Spleen (tissue), 11 donors: ENCODE measurements around the gene ZMIZ1. TPM values are rescaled to one million over a fixed set of nuclear protein-coding genes. Genes with fewer than 3 reads are reported as not detected.

ENCODE experiments used
- DNase-seq: peaks from one replicate; pipeline ENCODE4 v3.0.0-alpha.2; 2020
- H3K27ac ChIP-seq, 8 donors: fragments of 200-600 bp; sonication (generic) in 7 of 8; 1 replicate in 4 of 8; 2 replicates in 4 of 8; pipeline versions ENCODE4 v1.5.0 to v1.8.0; 2016 to 2021; ENCODE audit warnings: inconsistent platforms in 4 of 8, mild to moderate bottlenecking in 4 of 8, moderate library complexity in 1 of 8
- H3K27me3 ChIP-seq, 7 donors: fragments of 200-600 bp; sonication (generic) in 6 of 7; replicated peaks in 1 of 7; 1 replicate in 4 of 7; 2 replicates in 3 of 7; pipeline versions ENCODE4 v1.5.0 to v1.8.0; 2016 to 2021; ENCODE audit warnings: inconsistent platforms in 3 of 7, mild to moderate bottlenecking in 1 of 7
- H3K36me3 ChIP-seq, 6 donors: fragments of 200-600 bp; sonication (generic) in 5 of 6; 1 replicate in 4 of 6; 2 replicates in 2 of 6; pipeline versions ENCODE4 v1.5.0 to v1.8.0; 2016 to 2021; ENCODE audit warnings: inconsistent platforms in 2 of 6
- H3K4me1 ChIP-seq, 6 donors: fragments of 200-600 bp; sonication (generic) in 5 of 6; 1 replicate in 3 of 6; 2 replicates in 3 of 6; pipeline versions ENCODE4 v1.5.0 to v1.8.0; 2016 to 2021; ENCODE audit warnings: inconsistent platforms in 3 of 6
- H3K4me3 ChIP-seq, 8 donors: fragments of 200-600 bp; sonication (generic) in 7 of 8; 1 replicate in 4 of 8; 2 replicates in 4 of 8; pipeline versions ENCODE4 v1.5.0 to v1.8.0; 2016 to 2021; ENCODE audit warnings: inconsistent platforms in 4 of 8, mild to moderate bottlenecking in 4 of 8, moderate library complexity in 2 of 8
- H3K9me3 ChIP-seq, 8 donors: fragments of 200-600 bp; sonication (generic) in 7 of 8; 1 replicate in 4 of 8; 2 replicates in 4 of 8; pipeline versions ENCODE4 v1.5.0 to v1.8.0; 2016 to 2021; ENCODE audit warnings: inconsistent platforms in 4 of 8
- POLR2A ChIP-seq, 3 donors: fragments of 450-650 bp; IDR thresholded peaks; one replicate each; pipeline ENCODE4 v1.5.1; 2017; ENCODE audit warnings: antibody characterized with exemption in 3 of 3, mild to moderate bottlenecking in 1 of 3
- POLR2AphosphoS5 ChIP-seq, 3 donors: sonication (generic); formaldehyde crosslinking; IDR thresholded peaks; one replicate each; pipeline ENCODE4 v1.5.1; 2017; ENCODE audit warnings: antibody characterized with exemption in 3 of 3
- WGBS, 5 donors: extraction: QIAGEN DNeasy Blood & Tissue Kit in 3 of 5; methylation state at CpG; one replicate each; pipeline versions ENCODE4 v1.1.5 to v1.1.7; 2013 to 2018; 5-methylcytosine and 5-hydroxymethylcytosine counted together
- intact Hi-C: fragments of 100-400 bp; cut with DNase I; formaldehyde crosslinking; loops from one replicate; pipeline ENCODE4 v1.15.0; 2023; ENCODE audit warnings: low total_unique reads
- polyA plus RNA-seq, 3 donors: library from polyadenylated mRNA; stranded (reverse); fragments of 200-250 nt; gene quantifications; one replicate each; pipeline ENCODE4 v1.2.1, GENCODE V29; 2013
- total RNA-seq, 7 donors: library from RNA; depleted of rRNA in 3 of 7; stranded (reverse); fragments of >200 nt in 3 of 7; fragmentation: NEBNext Ultra II Directional in 4 of 7; extraction: Animal tissue kit (Norgen Biotek cat#: 25700) in 4 of 7; gene quantifications; one replicate each; pipeline versions ENCODE4 v1.1.0 to v1.2.1, GENCODE V29; 2016 to 2021
- TF ChIP-seq, protein P1 (sequence below), 11 experiments: fragments of 200-600 bp in 7 of 11; fragments of 450-650 bp in 4 of 11; sonication (generic) in 4 of 11; IDR thresholded peaks in 8 of 11; conservative IDR thresholded peaks in 3 of 11; 1 replicate in 7 of 11; 2 replicates in 4 of 11; pipeline versions ENCODE4 v1.4.0 to v1.8.0; 2016 to 2021; ENCODE audit warnings: antibody characterized with exemption in 11 of 11, inconsistent platforms in 4 of 11, mild to moderate bottlenecking in 1 of 11
- donor health status: healthy with polysubstance abuse.
- donor health status: DM: no; HTN: no; CAD: no; lungs with moderate emphysema.
- donor health status: DM: no; HTN: no; CAD: no.
- donor health status: Bipolar disorder and iron deficiency.
- donor health status: healthy.
- donor health status: DM: no; HTN: no; CAD: no.
- donor health status: DM: yes; HTN: yes; CAD: no.

The ZMIZ1 gene
- total and polyA plus RNA-seq, 10 donors, result 10.7 to 210 (median 125) TPM

DNA sequence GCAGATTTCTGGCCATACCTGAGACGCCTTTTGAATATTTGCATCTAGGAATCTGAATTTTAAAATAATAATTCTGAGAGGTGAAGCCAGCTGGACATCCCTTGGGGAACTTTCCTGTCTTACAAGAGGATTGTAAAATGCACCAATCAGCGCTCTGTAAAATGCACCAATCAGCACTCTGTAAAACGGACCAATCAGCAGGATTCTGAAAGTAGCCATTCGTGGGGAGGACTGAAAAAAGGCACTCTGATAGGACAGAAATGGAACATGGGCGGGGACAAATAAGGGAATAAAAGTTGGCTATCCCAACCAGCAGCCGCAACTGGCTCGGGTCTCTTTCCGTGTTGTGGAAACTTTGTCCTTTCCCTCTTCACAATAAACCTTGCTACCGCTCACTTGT lies 288.4 kb downstream of the ZMIZ1 start:
- intact Hi-C loops, result no loop called here
- H3K27ac ChIP-seq, result no peak overlapping the region
- 87 to 91% (median 89%) methylated on average over 9 of the region's 9 CpGs for WGBS, 5 donors
- peaks cover 3 to 69% (median 40%) of the 10 kb centered on the region in 6 donors for H3K4me1 ChIP-seq
- peak; percentile 41 for DNase-seq
- H3K27me3 ChIP-seq, result no peaks in the 10 kb centered on the region
- H3K9me3 ChIP-seq, result no peaks in the 10 kb centered on the region
- H3K4me3 ChIP-seq, result no peak overlapping the region
- no peak for TF ChIP-seq POLR2AphosphoS5 (IDR thresholded peaks at IDR 0.05)
- TF ChIP-seq, protein P1, sequence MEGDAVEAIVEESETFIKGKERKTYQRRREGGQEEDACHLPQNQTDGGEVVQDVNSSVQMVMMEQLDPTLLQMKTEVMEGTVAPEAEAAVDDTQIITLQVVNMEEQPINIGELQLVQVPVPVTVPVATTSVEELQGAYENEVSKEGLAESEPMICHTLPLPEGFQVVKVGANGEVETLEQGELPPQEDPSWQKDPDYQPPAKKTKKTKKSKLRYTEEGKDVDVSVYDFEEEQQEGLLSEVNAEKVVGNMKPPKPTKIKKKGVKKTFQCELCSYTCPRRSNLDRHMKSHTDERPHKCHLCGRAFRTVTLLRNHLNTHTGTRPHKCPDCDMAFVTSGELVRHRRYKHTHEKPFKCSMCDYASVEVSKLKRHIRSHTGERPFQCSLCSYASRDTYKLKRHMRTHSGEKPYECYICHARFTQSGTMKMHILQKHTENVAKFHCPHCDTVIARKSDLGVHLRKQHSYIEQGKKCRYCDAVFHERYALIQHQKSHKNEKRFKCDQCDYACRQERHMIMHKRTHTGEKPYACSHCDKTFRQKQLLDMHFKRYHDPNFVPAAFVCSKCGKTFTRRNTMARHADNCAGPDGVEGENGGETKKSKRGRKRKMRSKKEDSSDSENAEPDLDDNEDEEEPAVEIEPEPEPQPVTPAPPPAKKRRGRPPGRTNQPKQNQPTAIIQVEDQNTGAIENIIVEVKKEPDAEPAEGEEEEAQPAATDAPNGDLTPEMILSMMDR (IDR thresholded peaks at IDR 0.05 in 8 of 11, conservative IDR thresholded peaks at IDR 0.05 in 3 of 11), result no peak
- no peak for TF ChIP-seq POLR2A (IDR thresholded peaks at IDR 0.05)
- peaks cover 2 to 57% (median 35%) of the 10 kb centered on the region in 6 donors for H3K36me3 ChIP-seq

- TF ChIP-seq, protein P1 (IDR thresholded peaks at IDR 0.05 in 8 of 11, conservative IDR thresholded peaks at IDR 0.05 in 3 of 11), result no peak
- TF ChIP-seq POLR2AphosphoS5 (IDR thresholded peaks at IDR 0.05) (no peak), POLR2A (IDR thresholded peaks at IDR 0.05) (no peak)
These were observed 290.0 kb downstream of the ZMIZ1 start for GRCh38 chr10:79358811-79359210.

GRCh38 chr10:79359816-79360498 lies 291.2 kb downstream of the ZMIZ1 start:
- Histone ChIP-seq H3K4me3 (no peak overlapping the region), H3K36me3 (peaks cover 1 to 29% (median 7%) of the 10 kb centered on the region in 6 donors), H3K9me3 (peaks cover 0 to 5% (median 0%) of the 10 kb centered on the region in 8 donors), H3K4me1 (peaks cover 0 to 41% (median 19%) of the 10 kb centered on the region in 6 donors), H3K27me3 (no peaks in the 10 kb centered on the region), H3K27ac (no peak overlapping the region)
- WGBS, 5 donors, result 68 to 80% (median 76%) methylated on average over 6 of the region's 6 CpGs
- intact Hi-C loops, result no loop called here
- TF ChIP-seq POLR2AphosphoS5 (IDR thresholded peaks at IDR 0.05), result no peak
- TF ChIP-seq, protein P1 (IDR thresholded peaks at IDR 0.05 in 8 of 11, conservative IDR thresholded peaks at IDR 0.05 in 3 of 11), result no peak
- TF ChIP-seq POLR2A (IDR thresholded peaks at IDR 0.05), result no peak
- peak; percentile 47 for DNase-seq

More at GRCh38 chr10:79358811-79359210, 290.0 kb downstream of the ZMIZ1 start:
- H3K4me3 ChIP-seq, result no peak overlapping the region
- peaks cover 3 to 53% (median 29%) of the 10 kb centered on the region in 6 donors for H3K4me1 ChIP-seq
- no peaks in the 10 kb centered on the region for H3K9me3 ChIP-seq
- 67 to 84% (median 73%) methylated on average over 5 of the region's 5 CpGs for WGBS, 5 donors
- H3K27me3 ChIP-seq, result no peaks in the 10 kb centered on the region
- peak; percentile 12 for DNase-seq
- H3K27ac ChIP-seq, result no peak overlapping the region
- intact Hi-C loops, result no loop called here
- H3K36me3 ChIP-seq, result peaks cover 2 to 41% (median 19%) of the 10 kb centered on the region in 6 donors

GRCh38 chr10:79360499-79361342 lies 292.0 kb downstream of the ZMIZ1 start:
- TF ChIP-seq POLR2AphosphoS5 (IDR thresholded peaks at IDR 0.05) (no peak), POLR2A (IDR thresholded peaks at IDR 0.05) (no peak)
- TF ChIP-seq, protein P1 (IDR thresholded peaks at IDR 0.05 in 8 of 11, conservative IDR thresholded peaks at IDR 0.05 in 3 of 11), result no peak
- intact Hi-C loops, result no loop called here
- WGBS, 5 donors, result 94 to 97% (median 95%) methylated on average over 5 of the region's 5 CpGs

More at GRCh38 chr10:79360499-79361342, 292.0 kb downstream of the ZMIZ1 start:
- Histone ChIP-seq H3K4me1 (peaks cover 0 to 34% (median 14%) of the 10 kb centered on the region in 6 donors), H3K36me3 (peaks cover 0 to 22% (median 2%) of the 10 kb centered on the region in 6 donors), H3K27ac (no peak overlapping the region), H3K4me3 (no peak overlapping the region), H3K9me3 (peaks cover 0 to 5% (median 0%) of the 10 kb centered on the region in 8 donors), H3K27me3 (no peaks in the 10 kb centered on the region)
- DNase-seq, result peak; percentile 41
